A673 (cell line): ENCODE results near the gene UGT1A8. TPM values are rescaled to one million over a fixed set of nuclear protein-coding genes. Genes with fewer than 3 reads are reported as not detected.

Experiments used
- BruUV-seq: library from RNA; stranded (reverse); fragments of 400-500 nt; replicated peaks from 2 replicates; lab custom pipeline; 2021; lab: Mats Ljungman, UMichigan
- CTCF ChIA-PET: fragments of 300-600 bp; sonication (Branson Sonifier 250); formaldehyde crosslinking; loops from one replicate; lab custom pipeline; 2022; ENCODE audit warnings: antibody characterized with exemption; lab: Charles Lee
- POLR2A ChIA-PET: fragments of 300-600 bp; sonication (Branson Sonifier 250); formaldehyde crosslinking; loops from one replicate; lab custom pipeline; 2022; ENCODE audit warnings: antibody characterized with exemption; ENCODE audit not compliant: low non-redundant PET; lab: Charles Lee
- DNase-seq: peaks from one replicate; pipeline ENCODE4 v3.0.0-alpha.2; 2015; ENCODE audit warnings: low spot score
- H3K27ac ChIP-seq: fragments of 200-600 bp; sonication (generic); 2 replicates; pipeline ENCODE4 v1.5.1; 2016; ENCODE audit warnings: mixed run types, low read depth, mild to moderate bottlenecking, mixed read lengths, antibody characterized with exemption, low read length; ENCODE audit not compliant: poor library complexity, severe bottlenecking
- H3K27me3 ChIP-seq: fragments of 200-600 bp; sonication (generic); replicated peaks from 2 replicates; pipeline ENCODE4 v1.6.1; 2017; ENCODE audit warnings: mixed run types, low read depth, mild to moderate bottlenecking, mixed read lengths, antibody characterized with exemption, low read length; ENCODE audit not compliant: insufficient read depth, poor library complexity
- H3K36me3 ChIP-seq: fragments of 200-600 bp; sonication (generic); 2 replicates; pipeline ENCODE4 v1.6.1; 2016; ENCODE audit warnings: mixed run types, mild to moderate bottlenecking, mixed read lengths, antibody characterized with exemption, low read length; ENCODE audit not compliant: insufficient read depth, poor library complexity, severe bottlenecking
- H3K4me1 ChIP-seq: fragments of 200-600 bp; sonication (generic); 2 replicates; pipeline ENCODE4 v1.6.1; 2017; ENCODE audit warnings: mixed run types, mild to moderate bottlenecking, mixed read lengths, antibody characterized with exemption, low read length; ENCODE audit not compliant: insufficient read depth, poor library complexity, severe bottlenecking
- H3K4me3 ChIP-seq: fragments of 200-600 bp; sonication (generic); 2 replicates; pipeline ENCODE4 v1.5.1; 2016; ENCODE audit warnings: low read depth, mixed run types, mild to moderate bottlenecking, mixed read lengths, low read length; ENCODE audit not compliant: poor library complexity, severe bottlenecking
- H3K9me3 ChIP-seq: fragments of 200-600 bp; sonication (generic); 2 replicates; pipeline ENCODE4 v1.6.1; 2016; ENCODE audit warnings: mixed run types, low read depth, mild to moderate bottlenecking, mixed read lengths, antibody characterized with exemption, low read length; ENCODE audit not compliant: poor library complexity, severe bottlenecking
- CTCF ChIP-seq: fragments of 300-800, 200-600 bp; sonication (generic); conservative IDR thresholded peaks from 2 replicates; pipeline ENCODE4 v1.5.1; 2017; ENCODE audit warnings: low read depth, mild to moderate bottlenecking, antibody characterized with exemption, low read length, moderate library complexity, mixed read lengths
- EZH2 ChIP-seq: fragments of 200-600 bp; sonication (generic); IDR thresholded peaks from 2 replicates; pipeline ENCODE4 v1.6.1; 2017; ENCODE audit warnings: borderline replicate concordance, low read depth, mild to moderate bottlenecking, mixed read lengths, antibody characterized with exemption, low read length; ENCODE audit not compliant: poor library complexity, severe bottlenecking
- intact Hi-C: fragments of 100-400 bp; cut with micrococcal nuclease; formaldehyde crosslinking; loops from one replicate; pipeline ENCODE4 v1.10.0; 2022; ENCODE audit not compliant: unreplicated experiment
- total RNA-seq: library from RNA; stranded (reverse); gene quantifications from 2 replicates; pipeline ENCODE4 v1.2.3, GENCODE V29; 2021

UGT1A8 gene
- total RNA-seq, 1 experiment from 2014 or later, result not detected

DNA sequence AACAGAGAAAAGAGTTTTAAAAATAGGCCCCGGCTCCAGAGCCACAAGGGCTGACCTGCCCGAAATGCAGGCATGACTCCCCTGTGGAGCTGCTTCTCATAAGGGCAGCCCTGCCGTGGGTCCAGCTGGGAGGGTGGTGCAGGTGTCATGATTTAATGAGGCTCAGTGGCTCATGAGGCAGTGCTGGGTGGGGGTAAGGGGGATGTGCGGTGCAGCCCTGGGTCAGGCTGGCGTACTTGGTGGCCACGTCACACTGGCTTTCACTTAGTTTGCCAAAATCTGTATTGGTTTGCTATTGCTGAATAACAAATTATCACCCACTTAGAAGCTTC is 203.3 kb downstream of the UGT1A8 start:
- Histone ChIP-seq H3K4me1 (no peaks in the 10 kb centered on the region), H3K27me3 (no peaks in the 10 kb centered on the region), H3K36me3 (no peaks in the 10 kb centered on the region), H3K27ac (no peak overlapping the region), H3K4me3 (no peak overlapping the region), H3K9me3 (no peaks in the 10 kb centered on the region)
- no peak for DNase-seq
- intact Hi-C loops, result no loop called here
- POLR2A ChIA-PET, result no interaction called here
- BruUV-seq, result no TSS peak
- TF ChIP-seq CTCF (no peak), EZH2 (no peak)
- CTCF ChIA-PET, result no interaction called here

GRCh38 chr2:233821196-233821595 is 203.8 kb downstream of the UGT1A8 start:
- BruUV-seq, result no TSS peak
- no peak overlapping the region for H3K4me3 ChIP-seq
- CTCF ChIA-PET, result no interaction called here
- H3K27ac ChIP-seq, result no peak overlapping the region
- H3K27me3 ChIP-seq, result no peaks in the 10 kb centered on the region
- POLR2A ChIA-PET, result no interaction called here
- TF ChIP-seq CTCF, result no peak
- TF ChIP-seq EZH2, result no peak
- no peaks in the 10 kb centered on the region for H3K4me1 ChIP-seq
- H3K9me3 ChIP-seq, result no peaks in the 10 kb centered on the region
- no peaks in the 10 kb centered on the region for H3K36me3 ChIP-seq
- no peak for DNase-seq
- intact Hi-C loops, result no loop called here

- H3K9me3 ChIP-seq, result no peaks in the 10 kb centered on the region
- POLR2A ChIA-PET, result no interaction called here
- DNase-seq, result no peak
Measured at GRCh38 chr2:233821709-233822100, 204.3 kb downstream of the UGT1A8 start.

More at GRCh38 chr2:233821709-233822100, 204.3 kb downstream of the UGT1A8 start:
- no peaks in the 10 kb centered on the region for H3K27me3 ChIP-seq
- no peaks in the 10 kb centered on the region for H3K36me3 ChIP-seq
- TF ChIP-seq EZH2, result no peak
- no peak for TF ChIP-seq CTCF
- H3K4me3 ChIP-seq, result no peak overlapping the region
- CTCF ChIA-PET, result interaction anchor here (0.6 kb wide), 1 partner anchor 11 kb away, joined by 14 read pairs; no protein-coding TSS in a partner anchor
- BruUV-seq, result no TSS peak
- H3K4me1 ChIP-seq, result no peaks in the 10 kb centered on the region
- no peak overlapping the region for H3K27ac ChIP-seq
- intact Hi-C loops, result no loop called here
